Spleen (tissue), 7 donors: Measurements from ENCODE around the gene SP8.

Source experiments
- CTCF ChIP-seq, 11 experiments: fragments of 200-600 bp in 7 of 11; fragments of 450-650 bp in 4 of 11; sonication (generic) in 4 of 11; IDR thresholded peaks in 8 of 11; conservative IDR thresholded peaks in 3 of 11; 1 replicate in 7 of 11; 2 replicates in 4 of 11; pipeline versions ENCODE4 v1.4.0 to v1.8.0; 2016 to 2021; ENCODE audit warnings: antibody characterized with exemption in 11 of 11, inconsistent platforms in 4 of 11, mild to moderate bottlenecking in 1 of 11
- POLR2A ChIP-seq, 3 donors: fragments of 450-650 bp; IDR thresholded peaks; one replicate each; pipeline ENCODE4 v1.5.1; 2017; ENCODE audit warnings: antibody characterized with exemption in 3 of 3, mild to moderate bottlenecking in 1 of 3
- POLR2AphosphoS5 ChIP-seq, 3 donors: sonication (generic); formaldehyde crosslinking; IDR thresholded peaks; one replicate each; pipeline ENCODE4 v1.5.1; 2017; ENCODE audit warnings: antibody characterized with exemption in 3 of 3
- donor health status: DM: no; HTN: no; CAD: no; lungs with moderate emphysema.
- donor health status: DM: no; HTN: no; CAD: no.
- donor health status: DM: no; HTN: no; CAD: no.

- TF ChIP-seq CTCF (IDR thresholded peaks at IDR 0.05 in 8 of 11, conservative IDR thresholded peaks at IDR 0.05 in 3 of 11) (no peak), POLR2AphosphoS5 (IDR thresholded peaks at IDR 0.05) (no peak), POLR2A (IDR thresholded peaks at IDR 0.05) (no peak)
These were observed 48.0 kb upstream of the SP8 start for GRCh38 chr7:20834656-20835055.
